Natural killer cell (primary cell): ENCODE measurements around the gene FCGBP. TPM values are rescaled to one million over a fixed set of nuclear protein-coding genes. Genes with fewer than 3 reads are reported as not detected.

Experiments used
- ATAC-seq, 3 donors: fragments of 150-1000 bp in 2 of 3; fragments of 200-7000 bp in 1 of 3; cut with Tn5 transposase; 1 replicate in 1 of 3; 2 replicates in 2 of 3; pipeline ENCODE4 v1.10.0; 2021; ENCODE audit warnings: mild to moderate bottlenecking in 2 of 3, moderate library complexity in 2 of 3
- DNase-seq, 2 donors: peaks; one replicate each; pipeline versions ENCODE4 v3.0.0 to v3.0.0-alpha.2; 2013 to 2021; ENCODE audit warnings: mixed read lengths in 1 of 2
- H3K27ac ChIP-seq: one replicate; pipeline ENCODE4 v1.5.1; 2013; ENCODE audit warnings: mild to moderate bottlenecking, low read length
- H3K27me3 ChIP-seq: one replicate; pipeline ENCODE4 v1.6.1; 2013; ENCODE audit warnings: low read length; ENCODE audit not compliant: control insufficient read depth, insufficient read depth
- H3K36me3 ChIP-seq: one replicate; pipeline ENCODE4 v1.6.1; 2013; ENCODE audit warnings: low read length; ENCODE audit not compliant: control insufficient read depth, insufficient read depth
- H3K4me1 ChIP-seq: one replicate; pipeline ENCODE4 v1.6.1; 2013; ENCODE audit warnings: low read length; ENCODE audit not compliant: control insufficient read depth, insufficient read depth
- H3K4me3 ChIP-seq: one replicate; pipeline ENCODE4 v1.5.1; 2013; ENCODE audit warnings: low read length
- H3K9me3 ChIP-seq: one replicate; pipeline ENCODE4 v1.6.1; 2013; ENCODE audit warnings: low read length; ENCODE audit not compliant: control insufficient read depth, insufficient read depth
- H3K27ac Mint-ChIP-seq, 2 donors: one replicate each; pipeline ENCODE4 v1.8.0; 2022; ENCODE audit warnings: mild to moderate bottlenecking in 2 of 2, mixed read lengths in 2 of 2, moderate library complexity in 1 of 2
- H3K27me3 Mint-ChIP-seq, 2 donors: one replicate each; pipeline ENCODE4 v1.8.0; 2022; ENCODE audit warnings: low read depth in 2 of 2, mixed read lengths in 2 of 2
- H3K36me3 Mint-ChIP-seq: one replicate; pipeline ENCODE4 v1.8.0; 2022; ENCODE audit warnings: mixed read lengths
- H3K4me1 Mint-ChIP-seq, 2 donors: one replicate each; pipeline ENCODE4 v1.8.0; 2022; ENCODE audit warnings: mixed read lengths in 2 of 2
- H3K4me3 Mint-ChIP-seq: one replicate; pipeline ENCODE4 v1.8.0; 2022; ENCODE audit warnings: mild to moderate bottlenecking, moderate library complexity, mixed read lengths
- H3K9me3 Mint-ChIP-seq, 2 donors: one replicate each; pipeline ENCODE4 v1.8.0; 2022; ENCODE audit warnings: mixed read lengths in 2 of 2
- WGBS: methylation state at CpG from one replicate; pipeline ENCODE4 v1.1.7; 2013; ENCODE audit warnings: missing lambda C conversion rate; ENCODE audit not compliant: insufficient coverage; 5-methylcytosine and 5-hydroxymethylcytosine counted together
- intact Hi-C: fragments of 100-400 bp; cut with micrococcal nuclease; formaldehyde crosslinking; loops from one replicate; pipeline ENCODE4 v1.14.2; 2022
- total RNA-seq, 4 donors: library from RNA; stranded (reverse); fragments of 120-200 nt in 1 of 4; gene quantifications; one replicate each; pipeline versions ENCODE4 v1.2.3 to v1.2.4, GENCODE V29; 2013 to 2022
- TF ChIP-seq, protein P1 (sequence below): fragments of 200-600 bp; IDR thresholded peaks from one replicate; pipeline ENCODE4 v1.8.0; 2022; ENCODE audit warnings: antibody characterized with exemption

FCGBP gene
- 10 to 100 TPM; 10.6 to 25.1 (median 17.3) TPM for total RNA-seq
- total RNA-seq (2013): 8.5 TPM

DNA sequence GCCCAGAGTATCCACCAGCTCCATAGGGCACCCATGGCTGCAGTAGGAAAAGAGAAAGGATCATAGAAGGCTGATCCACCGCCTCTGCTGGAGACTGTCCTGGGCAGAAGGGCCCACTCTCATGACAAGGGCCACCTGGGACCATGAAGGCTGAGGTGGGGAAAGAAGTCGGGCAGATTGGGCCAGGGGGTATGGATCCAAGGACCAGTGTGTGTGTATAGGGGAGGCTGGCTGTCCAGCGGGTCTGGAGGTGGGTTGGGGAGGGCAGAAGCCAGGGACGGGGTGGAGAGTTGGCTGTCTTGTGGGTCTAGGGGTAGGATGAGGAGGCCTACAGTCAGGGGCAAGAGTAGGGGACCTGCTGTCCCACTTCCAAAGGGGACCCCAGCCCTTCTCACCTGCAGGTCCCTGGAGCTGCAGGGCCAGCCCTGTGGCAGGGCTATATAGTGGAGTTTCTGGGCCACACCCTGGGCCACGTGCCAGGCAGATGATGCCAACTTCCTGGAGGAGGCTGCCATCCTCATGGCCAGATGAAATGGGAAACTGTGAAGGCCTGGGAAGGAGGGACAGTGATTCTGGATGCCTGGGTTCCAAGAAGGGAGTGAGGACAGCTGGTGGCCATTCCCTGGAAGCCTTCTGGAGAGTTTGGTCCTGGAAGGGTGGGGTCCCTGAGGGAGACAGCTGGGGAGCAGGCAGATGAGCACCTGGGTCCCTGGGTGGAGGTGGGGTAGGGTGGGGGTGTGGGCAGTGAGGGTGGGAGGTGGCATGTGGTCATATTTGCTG, at the start of gene FCGBP:
Gene FCGBP, minus strand, starts transcription at position 51 of the 780 bp plus-strand sequence.
- Histone ChIP-seq H3K9me3 (no peaks in the 10 kb centered on the region), H3K4me3 (no peak within 1 kb of the TSS), H3K27me3 (no peaks in the 10 kb centered on the region), H3K27ac (no peak within 1 kb of the TSS), H3K4me1 (peaks cover 34% of the 10 kb centered on the region), H3K36me3 (no peaks in the 10 kb centered on the region)
- no peak within 1 kb of the TSS for H3K4me3 Mint-ChIP-seq
- no peak for ATAC-seq
- intact Hi-C loops: no loop called here
- 90% methylated on average over 5 of the region's 5 CpGs for WGBS
- TF ChIP-seq, protein P1, sequence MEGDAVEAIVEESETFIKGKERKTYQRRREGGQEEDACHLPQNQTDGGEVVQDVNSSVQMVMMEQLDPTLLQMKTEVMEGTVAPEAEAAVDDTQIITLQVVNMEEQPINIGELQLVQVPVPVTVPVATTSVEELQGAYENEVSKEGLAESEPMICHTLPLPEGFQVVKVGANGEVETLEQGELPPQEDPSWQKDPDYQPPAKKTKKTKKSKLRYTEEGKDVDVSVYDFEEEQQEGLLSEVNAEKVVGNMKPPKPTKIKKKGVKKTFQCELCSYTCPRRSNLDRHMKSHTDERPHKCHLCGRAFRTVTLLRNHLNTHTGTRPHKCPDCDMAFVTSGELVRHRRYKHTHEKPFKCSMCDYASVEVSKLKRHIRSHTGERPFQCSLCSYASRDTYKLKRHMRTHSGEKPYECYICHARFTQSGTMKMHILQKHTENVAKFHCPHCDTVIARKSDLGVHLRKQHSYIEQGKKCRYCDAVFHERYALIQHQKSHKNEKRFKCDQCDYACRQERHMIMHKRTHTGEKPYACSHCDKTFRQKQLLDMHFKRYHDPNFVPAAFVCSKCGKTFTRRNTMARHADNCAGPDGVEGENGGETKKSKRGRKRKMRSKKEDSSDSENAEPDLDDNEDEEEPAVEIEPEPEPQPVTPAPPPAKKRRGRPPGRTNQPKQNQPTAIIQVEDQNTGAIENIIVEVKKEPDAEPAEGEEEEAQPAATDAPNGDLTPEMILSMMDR: no peak
- no peaks in the 10 kb centered on the region for H3K27me3 Mint-ChIP-seq
- peaks cover 5% of the 10 kb centered on the region for H3K36me3 Mint-ChIP-seq
- H3K27ac Mint-ChIP-seq: peak within 1 kb of the TSS; percentile 73 to 83
- peaks cover 41 to 50% of the 10 kb centered on the region in 2 donors for H3K4me1 Mint-ChIP-seq
- peaks cover 0 to 2% of the 10 kb centered on the region in 2 donors for H3K9me3 Mint-ChIP-seq
- DNase-seq: no peak

DNA sequence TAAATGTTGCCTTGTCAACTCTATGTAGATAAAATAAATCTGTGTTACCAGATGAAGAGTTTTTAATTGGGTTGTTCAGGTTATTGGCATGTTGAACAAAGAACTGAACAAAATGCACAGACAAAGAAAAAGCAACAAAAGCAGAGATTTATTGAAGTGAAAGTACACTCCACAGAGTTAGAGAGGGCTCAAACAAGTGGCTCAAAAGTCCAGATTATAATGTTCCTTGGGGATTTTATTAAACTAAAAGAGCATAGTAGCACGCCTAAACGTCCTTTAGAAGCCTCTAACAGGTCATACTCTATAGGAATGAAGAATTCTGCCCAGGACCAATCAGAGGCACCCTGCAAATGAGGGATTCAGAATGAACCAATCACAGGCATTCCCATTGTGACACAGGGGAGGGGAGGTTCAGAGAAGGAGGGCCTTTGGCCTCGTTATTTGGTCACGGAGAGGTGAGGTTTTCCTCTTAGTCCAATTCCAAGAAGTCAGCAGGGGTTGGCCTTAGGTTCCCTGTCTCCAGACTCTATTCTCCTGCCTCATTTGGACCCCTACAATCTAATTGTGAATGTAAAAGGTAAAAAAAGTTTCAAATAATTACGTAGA, 49.4 kb upstream of the FCGBP start:
- Mint-ChIP-seq H3K36me3 (peaks cover 35% of the 10 kb centered on the region), H3K4me3 (no peak overlapping the region), H3K27me3 (no peaks in the 10 kb centered on the region), H3K4me1 (peaks cover 0 to 2% of the 10 kb centered on the region in 2 donors), H3K27ac (peak overlapping the region in 1 of 2 donors; percentile 53), H3K9me3 (peaks cover 2 to 10% of the 10 kb centered on the region in 2 donors)
- no peak overlapping the region for H3K27ac ChIP-seq
- no peaks in the 10 kb centered on the region for H3K4me1 ChIP-seq
- DNase-seq (no peak), ATAC-seq (no peak)
- no peaks in the 10 kb centered on the region for H3K27me3 ChIP-seq
- TF ChIP-seq, protein P1: no peak
- no peak overlapping the region for H3K4me3 ChIP-seq
- WGBS: 100% methylated on average over 5 of the region's 5 CpGs
- H3K9me3 ChIP-seq: peaks cover 7% of the 10 kb centered on the region
- H3K36me3 ChIP-seq: peaks cover 38% of the 10 kb centered on the region
- intact Hi-C loops: no loop called here

DNA sequence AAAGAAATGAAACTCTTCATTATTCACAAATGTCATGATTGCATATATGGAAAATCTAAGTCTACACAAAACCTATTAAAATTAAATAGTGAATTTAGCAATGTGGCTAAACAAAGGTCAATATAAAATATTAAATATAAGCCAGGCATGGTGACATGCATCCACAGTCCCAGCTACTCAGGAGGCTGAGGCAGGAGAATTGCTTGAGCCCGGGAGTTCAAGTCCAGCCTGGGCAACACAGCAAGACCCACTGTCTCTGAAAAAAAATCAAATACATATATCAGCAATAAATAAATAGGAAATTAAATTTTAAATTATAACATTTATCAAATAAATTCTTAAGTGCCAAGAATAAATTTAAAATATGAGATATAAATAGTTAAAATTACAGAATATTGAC, 48.4 kb upstream of the FCGBP start:
- Histone ChIP-seq H3K27me3 (no peaks in the 10 kb centered on the region), H3K4me1 (no peaks in the 10 kb centered on the region), H3K27ac (no peak overlapping the region), H3K4me3 (no peak overlapping the region), H3K36me3 (peaks cover 40% of the 10 kb centered on the region), H3K9me3 (peaks cover 7% of the 10 kb centered on the region)
- H3K36me3 Mint-ChIP-seq: peaks cover 35% of the 10 kb centered on the region
- H3K4me3 Mint-ChIP-seq: no peak overlapping the region
- H3K4me1 Mint-ChIP-seq: no peaks in the 10 kb centered on the region
- intact Hi-C loops: no loop called here
- H3K27me3 Mint-ChIP-seq: no peaks in the 10 kb centered on the region
- no CpG with 5 or more reads among the region's 1 CpG for WGBS
- ATAC-seq (no peak), DNase-seq (no peak)
- TF ChIP-seq, protein P1: no peak
- no peak overlapping the region for H3K27ac Mint-ChIP-seq
- H3K9me3 Mint-ChIP-seq: peaks cover 2 to 10% of the 10 kb centered on the region in 2 donors
